Measurements from ENCODE around the gene THSD4.

THSD4 gene

GRCh38 chr15:71810256-71811035 lies 695.2 kb downstream of the THSD4 start, which contains the start of gene NR2E3:
Gene NR2E3, plus strand, starts transcription at chr15:71810554. Its CDS starts 190 bp downstream, at chr15:71810744.
- DNase-seq (ENCODE audit: low spot score): no peak

GRCh38 chr15:71811036-71811736 lies 695.9 kb downstream of the THSD4 start:
- no peak for DNase-seq (ENCODE audit: low spot score)

DNA sequence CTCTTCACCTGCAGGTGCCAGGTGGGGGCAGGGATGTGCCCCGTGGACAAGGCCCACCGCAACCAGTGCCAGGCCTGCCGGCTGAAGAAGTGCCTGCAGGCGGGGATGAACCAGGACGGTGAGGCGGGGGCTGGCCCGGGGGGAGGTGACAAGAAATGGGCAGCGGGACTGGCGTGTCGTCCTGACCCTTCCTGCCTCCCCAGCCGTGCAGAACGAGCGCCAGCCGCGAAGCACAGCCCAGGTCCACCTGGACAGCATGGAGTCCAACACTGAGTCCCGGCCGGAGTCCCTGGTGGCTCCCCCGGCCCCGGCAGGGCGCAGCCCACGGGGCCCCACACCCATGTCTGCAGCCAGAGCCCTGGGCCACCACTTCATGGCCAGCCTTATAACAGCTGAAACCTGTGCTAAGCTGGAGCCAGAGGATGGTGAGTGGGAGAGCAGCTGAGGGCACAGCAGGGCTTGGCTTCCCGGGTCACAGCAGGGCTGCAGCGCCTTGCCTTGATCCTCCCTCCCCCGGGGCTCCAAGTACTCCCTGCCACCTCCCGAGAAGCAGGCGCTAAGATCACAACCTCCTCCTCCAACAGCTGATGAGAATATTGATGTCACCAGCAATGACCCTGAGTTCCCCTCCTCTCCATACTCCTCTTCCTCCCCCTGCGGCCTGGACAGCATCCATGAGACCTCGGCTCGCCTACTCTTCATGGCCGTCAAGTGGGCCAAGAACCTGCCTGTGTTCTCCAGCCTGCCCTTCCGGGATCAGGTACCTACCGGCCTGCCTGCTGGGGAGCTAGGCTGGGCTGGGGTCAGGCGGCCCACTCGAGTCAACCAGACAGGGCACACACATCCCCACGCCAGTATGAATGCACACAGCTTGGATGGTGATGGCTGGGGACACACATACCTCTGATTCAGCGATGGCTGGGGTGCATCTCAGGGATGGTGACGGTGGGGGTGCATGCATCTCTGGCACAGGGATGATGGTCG lies 696.8 kb downstream of the THSD4 start:
- no peak for DNase-seq (ENCODE audit: low spot score)

DNA sequence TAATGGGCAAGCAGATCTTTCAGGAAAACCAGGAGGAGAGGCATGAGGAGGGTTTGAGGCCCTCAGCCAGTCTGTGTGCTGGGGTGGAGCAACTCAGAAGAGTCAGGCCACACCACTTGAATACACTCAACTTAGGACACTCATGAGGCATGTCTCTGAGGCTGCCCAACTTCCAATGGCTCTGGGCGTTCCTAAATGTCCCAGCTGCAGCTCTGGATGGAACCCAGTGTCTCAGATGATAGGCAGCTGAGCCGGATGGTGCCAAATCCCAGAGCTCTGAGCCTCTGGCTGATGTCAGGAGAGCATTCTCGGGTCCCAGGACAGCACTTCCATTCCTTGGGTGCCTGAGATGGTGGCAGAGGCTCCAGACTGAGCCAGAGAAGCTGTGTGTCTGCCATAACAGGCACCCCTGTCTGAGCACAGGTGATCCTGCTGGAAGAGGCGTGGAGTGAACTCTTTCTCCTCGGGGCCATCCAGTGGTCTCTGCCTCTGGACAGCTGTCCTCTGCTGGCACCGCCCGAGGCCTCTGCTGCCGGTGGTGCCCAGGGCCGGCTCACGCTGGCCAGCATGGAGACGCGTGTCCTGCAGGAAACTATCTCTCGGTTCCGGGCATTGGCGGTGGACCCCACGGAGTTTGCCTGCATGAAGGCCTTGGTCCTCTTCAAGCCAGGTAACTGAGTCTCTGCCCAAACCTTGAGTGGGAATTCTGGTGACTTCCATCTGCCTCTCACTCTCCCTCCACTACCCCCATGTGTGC lies 697.9 kb downstream of the THSD4 start:
- DNase-seq (ENCODE audit: low spot score): no peak

GRCh38 chr15:71813723-71814470 lies 698.6 kb downstream of the THSD4 start:
- DNase-seq (ENCODE audit: low spot score): no peak

- DNase-seq (ENCODE audit: low spot score): no peak
These were observed 700.0 kb downstream of the THSD4 start for GRCh38 chr15:71815301-71815700.

DNA sequence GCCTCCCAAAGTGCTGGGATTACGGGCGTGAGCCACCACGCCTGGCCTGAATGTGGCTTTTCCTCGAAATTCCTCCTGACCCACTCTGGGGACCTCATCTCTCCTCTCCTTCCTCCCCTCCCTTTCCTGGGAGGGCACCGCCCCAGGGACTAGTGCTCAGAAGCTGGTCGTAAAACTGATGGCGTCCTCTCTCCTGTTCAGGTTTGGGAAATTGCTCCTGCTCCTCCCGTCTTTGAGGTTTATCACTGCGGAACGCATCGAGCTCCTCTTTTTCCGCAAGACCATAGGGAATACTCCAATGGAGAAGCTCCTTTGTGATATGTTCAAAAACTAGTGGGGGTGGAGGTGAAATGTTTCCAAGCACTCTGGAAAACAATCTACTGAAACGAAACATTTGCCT lies 702.1 kb downstream of the THSD4 start:
- DNase-seq (ENCODE audit: low spot score): no peak

DNA sequence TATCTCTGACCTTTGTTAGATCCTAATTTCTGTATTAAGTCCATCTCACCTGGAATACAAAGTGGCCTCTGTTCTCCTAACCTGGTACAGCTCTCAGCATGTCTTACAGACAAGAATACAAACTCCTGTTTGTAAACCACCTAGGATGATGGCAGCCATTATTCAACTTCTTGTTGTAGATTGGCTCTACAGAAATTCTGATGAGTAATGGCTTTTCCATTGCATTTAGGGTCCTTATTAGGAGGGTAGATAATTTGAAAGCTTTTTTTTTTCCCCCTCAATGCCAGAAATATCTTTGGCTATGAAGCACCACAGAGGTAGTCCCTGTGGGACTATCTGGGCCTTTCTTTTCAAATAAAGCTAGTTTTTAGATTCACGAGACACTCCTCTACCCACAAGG lies 704.9 kb downstream of the THSD4 start:
- no peak for DNase-seq (ENCODE audit: low spot score)

DNA sequence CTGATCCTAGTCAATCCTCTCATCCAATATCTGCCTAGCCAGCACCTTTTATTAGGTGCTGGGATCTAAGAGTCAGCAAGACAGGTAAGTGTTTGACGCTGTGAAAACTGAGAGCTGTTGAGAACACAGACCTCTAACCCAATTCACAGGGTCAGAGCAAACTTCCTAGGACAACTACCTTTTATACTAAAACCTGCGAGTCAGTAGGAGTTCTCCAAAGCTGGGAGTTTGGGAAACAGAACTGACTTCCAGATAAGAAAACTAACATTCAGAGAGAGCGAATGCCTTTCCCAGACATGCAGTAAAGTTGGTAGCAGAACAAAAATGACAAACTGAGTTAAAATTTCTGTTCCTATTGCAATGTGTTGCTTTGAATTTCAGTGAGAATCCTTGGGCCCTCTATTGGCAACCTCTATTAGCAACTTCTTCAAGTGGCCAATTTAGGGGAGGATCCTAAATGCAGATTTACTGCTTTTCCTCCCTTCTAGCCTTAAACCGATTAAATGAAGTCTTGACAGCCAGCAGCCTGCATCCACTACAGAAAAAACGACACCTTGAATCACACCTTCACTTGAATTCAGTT lies 706.4 kb downstream of the THSD4 start:
- no peak for DNase-seq (ENCODE audit: low spot score)

- no peak for DNase-seq (ENCODE audit: low spot score)
These were observed 707.8 kb downstream of the THSD4 start for GRCh38 chr15:71822890-71823630.

GRCh38 chr15:71823801-71824200 lies 708.5 kb downstream of the THSD4 start:
- no peak for DNase-seq (ENCODE audit: low spot score)

DNA sequence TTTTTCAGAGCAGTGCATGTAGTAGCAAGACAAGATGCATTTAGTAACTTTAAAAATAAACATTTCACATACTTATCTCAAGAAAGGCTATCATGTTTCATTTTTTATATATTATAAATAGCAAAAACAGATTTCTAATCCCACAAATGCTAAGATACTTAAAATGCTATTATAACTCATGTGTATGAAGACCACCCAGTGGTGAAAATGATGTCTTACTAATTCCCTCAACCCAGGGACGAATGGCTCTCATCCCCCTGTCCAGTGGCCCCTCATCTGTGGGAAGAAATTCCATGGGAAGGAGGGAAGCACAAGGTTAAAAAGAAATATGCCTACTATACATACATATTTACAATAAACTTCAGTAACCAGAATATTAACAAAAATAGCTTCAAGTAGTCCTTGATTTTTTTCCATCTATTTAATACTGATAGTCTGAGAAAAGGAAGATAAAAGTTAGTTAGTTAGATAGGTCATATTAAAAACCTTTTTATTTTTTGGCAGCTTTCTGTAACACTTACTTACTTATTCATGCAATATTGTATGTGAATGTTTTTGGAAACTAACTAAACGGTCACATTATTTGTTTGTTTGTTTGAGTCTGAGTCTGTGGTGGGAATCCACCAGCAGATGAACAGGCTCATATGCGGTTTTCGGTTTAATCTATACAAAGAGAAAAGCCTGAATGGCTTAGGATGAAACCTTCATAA lies 709.9 kb downstream of the THSD4 start:
- no peak for DNase-seq (ENCODE audit: low spot score)

DNA sequence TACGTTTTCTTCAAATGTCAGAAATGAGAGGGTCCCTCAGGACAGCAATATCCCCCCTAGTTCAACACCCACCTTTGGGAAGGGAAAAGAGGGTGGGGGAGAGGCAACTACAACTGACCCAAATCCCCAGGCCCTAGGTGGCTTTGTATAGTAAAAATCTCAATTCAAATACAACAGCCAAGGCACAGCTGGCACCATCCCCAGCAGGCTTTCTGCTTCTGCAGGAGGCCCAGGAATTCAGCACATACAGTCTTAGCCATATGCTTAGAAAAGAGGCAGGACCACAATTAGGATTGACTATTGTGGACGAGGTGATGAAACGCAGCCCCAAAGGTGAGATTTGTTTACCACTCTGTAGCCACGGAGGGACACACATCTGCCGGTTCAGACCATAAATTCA lies 710.9 kb downstream of the THSD4 start:
- DNase-seq (ENCODE audit: low spot score): no peak

GRCh38 chr15:71830981-71831380 lies 715.7 kb downstream of the THSD4 start:
- DNase-seq (ENCODE audit: low spot score): no peak

Data from left forelimb (tissue), 1 donor.